GM18507 (cell line): Measurements from ENCODE around the gene IQCM.

ENCODE experiments used
- DNase-seq: peaks from one replicate; pipeline ENCODE4 v3.0.0; 2011; ENCODE audit warnings: low read depth; ENCODE audit not compliant: insufficient read length; ENCODE audit errors: extremely low spot score
- FAIRE-seq: peaks from 2 replicates; lab custom pipeline; 2011; peaks lifted over from hg19 to GRCh38; lab: Jason Lieb, UNC

The IQCM gene

GRCh38 chr4:149630064-149630463 lies 185.6 kb downstream of the IQCM start:
- no peak for FAIRE-seq
- no peak for DNase-seq

GRCh38 chr4:149605601-149606378 lies 209.9 kb downstream of the IQCM start:
- no peak for DNase-seq

GRCh38 chr4:149604827-149605226 lies 210.8 kb downstream of the IQCM start:
- FAIRE-seq, result no peak
- no peak for DNase-seq

More at GRCh38 chr4:149605601-149606378, 209.9 kb downstream of the IQCM start:
- no peak for FAIRE-seq

- FAIRE-seq, result no peak
- DNase-seq, result no peak
These were observed 220.1 kb downstream of the IQCM start for GRCh38 chr4:149595500-149595899.

- DNase-seq, result no peak
- no peak for FAIRE-seq
These were observed 225.8 kb downstream of the IQCM start for GRCh38 chr4:149589826-149590225.

- DNase-seq (no peak), FAIRE-seq (no peak)
These were observed 230.9 kb downstream of the IQCM start for GRCh38 chr4:149584722-149585121.

GRCh38 chr4:149574971-149575370 lies 240.7 kb downstream of the IQCM start:
- DNase-seq, result no peak
- FAIRE-seq, result no peak

- FAIRE-seq (no peak), DNase-seq (no peak)
These were observed 242.9 kb downstream of the IQCM start for GRCh38 chr4:149572716-149573115.

- FAIRE-seq (no peak), DNase-seq (no peak)
These were observed 259.8 kb downstream of the IQCM start for GRCh38 chr4:149555799-149556198.

- DNase-seq (no peak), FAIRE-seq (no peak)
These were observed 260.5 kb downstream of the IQCM start for GRCh38 chr4:149555146-149555545.

GRCh38 chr4:149553959-149554520 lies 261.6 kb downstream of the IQCM start:
- FAIRE-seq (no peak), DNase-seq (no peak)

- no peak for DNase-seq
- FAIRE-seq, result no peak
These were observed 263.0 kb downstream of the IQCM start for GRCh38 chr4:149552601-149553000.

- FAIRE-seq (no peak), DNase-seq (no peak)
These were observed 265.7 kb downstream of the IQCM start for GRCh38 chr4:149549911-149550310.

- DNase-seq (no peak), FAIRE-seq (no peak)
These were observed 280.9 kb downstream of the IQCM start for GRCh38 chr4:149534779-149535178.

- DNase-seq (no peak), FAIRE-seq (no peak)
These were observed 283.8 kb downstream of the IQCM start for GRCh38 chr4:149531861-149532260.

GRCh38 chr4:149523039-149523438 lies 292.6 kb downstream of the IQCM start:
- DNase-seq, result no peak
- no peak for FAIRE-seq

- DNase-seq, result no peak
- FAIRE-seq, result no peak
These were observed 293.8 kb downstream of the IQCM start for GRCh38 chr4:149521611-149522425.

- no peak for FAIRE-seq
- no peak for DNase-seq
These were observed 297.2 kb downstream of the IQCM start for GRCh38 chr4:149518471-149518870.

- FAIRE-seq (no peak), DNase-seq (no peak)
These were observed 302.6 kb downstream of the IQCM start for GRCh38 chr4:149513081-149513480.

- DNase-seq (no peak), FAIRE-seq (no peak)
These were observed 303.1 kb downstream of the IQCM start for GRCh38 chr4:149512501-149512900.
